ENCODE data around the gene ART3. TPM values are rescaled to one million over a fixed set of nuclear protein-coding genes. Genes with fewer than 3 reads are reported as not detected.

ART3 gene
- total RNA-seq, 1 experiment from 2014 or later = not detected

DNA sequence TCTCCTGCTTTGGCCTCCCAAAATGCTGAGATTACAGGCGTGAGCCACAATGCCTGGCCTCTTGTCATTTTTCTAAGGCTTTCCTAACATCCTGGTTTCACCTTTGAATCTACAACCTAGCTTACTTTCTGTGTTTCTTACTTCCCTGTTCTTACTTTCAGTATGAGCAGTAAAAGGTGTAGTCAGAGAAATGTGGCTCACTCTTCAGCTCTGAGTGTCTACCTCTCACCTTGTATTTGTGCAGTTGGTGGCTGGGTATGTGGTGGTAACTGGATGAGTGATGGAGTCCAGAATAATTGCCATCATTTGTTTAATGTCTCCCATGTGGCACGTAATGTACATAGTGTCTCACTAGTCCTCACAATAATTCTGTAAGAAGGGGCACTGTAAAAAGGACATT is 19.5 kb upstream of the ART3 start:
- no peaks in the 10 kb centered on the region for H3F3A ChIP-seq (ENCODE audit: low read length, unreplicated experiment)
- H3K9me3 ChIP-seq (ENCODE audit: low read length) = no peaks in the 10 kb centered on the region
- peaks cover 12% of the 10 kb centered on the region for H3K4me1 ChIP-seq (ENCODE audit: insufficient read depth, low read length)
- DNase-seq = no peak
- ChIA-PET CTCF (no interaction called here), POLR2A (ENCODE audit: unreplicated experiment) (interaction anchor here (0.6 kb wide), 1 partner anchor 203 kb away, joined by 3 read pairs; no protein-coding TSS in a partner anchor)
- H3K4me2 ChIP-seq (ENCODE audit: low read length) = no peak overlapping the region
- H2AFZ ChIP-seq (ENCODE audit: low read length) = no peak overlapping the region
- no peaks in the 10 kb centered on the region for H3K36me3 ChIP-seq (ENCODE audit: low read depth, low read length)
- intact Hi-C loops (cut with micrococcal nuclease) = no loop called here
- no peak overlapping the region for H3K4me3 ChIP-seq (ENCODE audit: low read length)
- 0 out of 2 replicates have a peak, but pooled peaks cover 4% of the 10 kb centered on the region for H3K27me3 ChIP-seq (ENCODE audit: low read length)
- no peak overlapping the region for H3K9ac ChIP-seq (ENCODE audit: low read length)
- no peak overlapping the region for H3K27ac ChIP-seq (ENCODE audit: low read length)
- TF ChIP-seq EZH2phosphoT487 (IDR thresholded peaks at IDR 0.05; ENCODE audit: borderline replicate concordance, low read length) (no peak), EZH2 (IDR thresholded peaks at IDR 0.05; ENCODE audit: low read length, unreplicated experiment) (no peak)
- TF ChIP-seq, protein P1, sequence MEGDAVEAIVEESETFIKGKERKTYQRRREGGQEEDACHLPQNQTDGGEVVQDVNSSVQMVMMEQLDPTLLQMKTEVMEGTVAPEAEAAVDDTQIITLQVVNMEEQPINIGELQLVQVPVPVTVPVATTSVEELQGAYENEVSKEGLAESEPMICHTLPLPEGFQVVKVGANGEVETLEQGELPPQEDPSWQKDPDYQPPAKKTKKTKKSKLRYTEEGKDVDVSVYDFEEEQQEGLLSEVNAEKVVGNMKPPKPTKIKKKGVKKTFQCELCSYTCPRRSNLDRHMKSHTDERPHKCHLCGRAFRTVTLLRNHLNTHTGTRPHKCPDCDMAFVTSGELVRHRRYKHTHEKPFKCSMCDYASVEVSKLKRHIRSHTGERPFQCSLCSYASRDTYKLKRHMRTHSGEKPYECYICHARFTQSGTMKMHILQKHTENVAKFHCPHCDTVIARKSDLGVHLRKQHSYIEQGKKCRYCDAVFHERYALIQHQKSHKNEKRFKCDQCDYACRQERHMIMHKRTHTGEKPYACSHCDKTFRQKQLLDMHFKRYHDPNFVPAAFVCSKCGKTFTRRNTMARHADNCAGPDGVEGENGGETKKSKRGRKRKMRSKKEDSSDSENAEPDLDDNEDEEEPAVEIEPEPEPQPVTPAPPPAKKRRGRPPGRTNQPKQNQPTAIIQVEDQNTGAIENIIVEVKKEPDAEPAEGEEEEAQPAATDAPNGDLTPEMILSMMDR (conservative IDR thresholded peaks at IDR 0.05; ENCODE audit: low read depth, low read length) = no peak
- no peaks in the 10 kb centered on the region for H4K20me1 ChIP-seq (ENCODE audit: low read length)
- no peaks in the 10 kb centered on the region for H3K9me2 ChIP-seq (replicated peaks; ENCODE audit: low read length)
- BruUV-seq (replicated peaks) = no TSS peak
- H3K79me2 ChIP-seq (ENCODE audit: low read length) = no peaks in the 10 kb centered on the region
- no peak for ATAC-seq

DNA sequence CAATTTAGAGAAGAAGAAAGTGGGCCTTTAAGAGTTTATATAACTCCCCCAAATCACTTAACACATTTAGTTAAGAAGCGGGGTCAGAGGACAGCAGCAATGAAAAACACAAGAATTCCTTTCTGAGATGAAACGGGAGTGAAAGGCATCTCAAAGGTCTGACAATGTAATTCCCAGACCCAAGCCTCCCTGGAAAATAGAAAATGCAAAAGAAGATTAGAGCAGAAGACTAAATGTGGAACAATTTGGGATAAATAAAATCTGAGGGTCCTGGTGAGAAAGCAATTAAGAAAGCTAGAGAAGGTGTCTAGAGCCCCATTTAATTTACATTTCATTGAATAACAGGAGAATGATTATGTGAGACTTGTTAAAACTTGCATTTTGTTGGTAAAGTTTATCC is 19.1 kb upstream of the ART3 start:
- ATAC-seq (no peak), DNase-seq (no peak)
- H3K4me3 ChIP-seq (ENCODE audit: low read length) = no peak overlapping the region
- H3K9ac ChIP-seq (ENCODE audit: low read length) = no peak overlapping the region
- no peaks in the 10 kb centered on the region for H3K79me2 ChIP-seq (ENCODE audit: low read length)
- BruUV-seq (replicated peaks) = no TSS peak
- H3K4me2 ChIP-seq (ENCODE audit: low read length) = no peak overlapping the region
- no peaks in the 10 kb centered on the region for H3F3A ChIP-seq (ENCODE audit: low read length, unreplicated experiment)
- no peaks in the 10 kb centered on the region for H3K9me2 ChIP-seq (replicated peaks; ENCODE audit: low read length)
- H2AFZ ChIP-seq (ENCODE audit: low read length) = no peak overlapping the region
- TF ChIP-seq, protein P1 (conservative IDR thresholded peaks at IDR 0.05; ENCODE audit: low read depth, low read length) = no peak
- TF ChIP-seq EZH2 (IDR thresholded peaks at IDR 0.05; ENCODE audit: low read length, unreplicated experiment) (no peak), EZH2phosphoT487 (IDR thresholded peaks at IDR 0.05; ENCODE audit: borderline replicate concordance, low read length) (no peak)
- intact Hi-C loops (cut with micrococcal nuclease) = no loop called here
- no peak overlapping the region for H3K27ac ChIP-seq (ENCODE audit: low read length)
- no peaks in the 10 kb centered on the region for H3K36me3 ChIP-seq (ENCODE audit: low read depth, low read length)
- ChIA-PET CTCF (no interaction called here), POLR2A (ENCODE audit: unreplicated experiment) (no interaction called here)
- 0 out of 2 replicates have a peak, but pooled peaks cover 4% of the 10 kb centered on the region for H3K27me3 ChIP-seq (ENCODE audit: low read length)
- peaks cover 13% of the 10 kb centered on the region for H3K4me1 ChIP-seq (ENCODE audit: insufficient read depth, low read length)
- no peaks in the 10 kb centered on the region for H4K20me1 ChIP-seq (ENCODE audit: low read length)
- no peaks in the 10 kb centered on the region for H3K9me3 ChIP-seq (ENCODE audit: low read length)

DNA sequence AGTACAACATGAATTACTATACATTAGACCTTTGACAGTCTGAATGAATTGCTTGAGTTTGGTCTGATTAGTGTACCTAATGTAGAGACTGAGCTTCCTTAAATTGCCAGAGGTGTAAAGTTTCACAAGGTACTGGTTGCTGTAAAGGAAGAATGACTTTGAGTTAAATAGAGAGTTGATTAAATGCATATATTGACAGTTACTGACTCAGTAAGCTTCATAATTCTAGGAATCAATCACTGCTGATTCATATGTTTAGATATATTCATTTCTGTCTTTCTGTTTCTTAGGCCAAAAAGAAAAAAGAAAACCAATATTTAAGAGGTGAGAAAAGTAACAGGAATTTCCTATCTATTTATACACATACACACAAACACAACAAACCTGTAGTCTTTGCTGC is 16.2 kb upstream of the ART3 start:
- H3K9ac ChIP-seq (ENCODE audit: low read length) = no peak overlapping the region
- 0 out of 2 replicates have a peak, but pooled peaks cover 4% of the 10 kb centered on the region for H3K27me3 ChIP-seq (ENCODE audit: low read length)
- ChIA-PET CTCF (interaction anchor here (0.5 kb wide), 1 partner anchor 43 kb away, joined by 3 read pairs; no protein-coding TSS in a partner anchor), POLR2A (ENCODE audit: unreplicated experiment) (no interaction called here)
- H3F3A ChIP-seq (ENCODE audit: low read length, unreplicated experiment) = no peaks in the 10 kb centered on the region
- no peaks in the 10 kb centered on the region for H3K79me2 ChIP-seq (ENCODE audit: low read length)
- H3K9me2 ChIP-seq (replicated peaks; ENCODE audit: low read length) = no peaks in the 10 kb centered on the region
- BruUV-seq (replicated peaks) = no TSS peak
- no peak overlapping the region for H3K4me2 ChIP-seq (ENCODE audit: low read length)
- no peak overlapping the region for H3K4me3 ChIP-seq (ENCODE audit: low read length)
- intact Hi-C loops (cut with micrococcal nuclease) = no loop called here
- H3K36me3 ChIP-seq (ENCODE audit: low read depth, low read length) = no peaks in the 10 kb centered on the region
- peaks cover 13% of the 10 kb centered on the region for H3K4me1 ChIP-seq (ENCODE audit: insufficient read depth, low read length)
- H2AFZ ChIP-seq (ENCODE audit: low read length) = no peak overlapping the region
- DNase-seq = no peak
- no peak for ATAC-seq
- TF ChIP-seq, protein P1 (conservative IDR thresholded peaks at IDR 0.05; ENCODE audit: low read depth, low read length) = no peak
- TF ChIP-seq EZH2phosphoT487 (IDR thresholded peaks at IDR 0.05; ENCODE audit: borderline replicate concordance, low read length) = no peak
- H3K27ac ChIP-seq (ENCODE audit: low read length) = no peak overlapping the region
- H3K9me3 ChIP-seq (ENCODE audit: low read length) = no peaks in the 10 kb centered on the region
- H4K20me1 ChIP-seq (ENCODE audit: low read length) = no peaks in the 10 kb centered on the region
